Activated CD4-positive, CD25-positive, alpha-beta regulatory T cell treated with anti-CD3 and anti-CD28 coated beads, Interleukin-2, amount 50 U/mL, for 16 hours (primary cell): ENCODE measurements around the gene FNIP2.
"Not testable (repeated sequence)": the region's sequence is repeated elsewhere in the genome, so short reads cannot be mapped to it uniquely, and the experiment has no call there.

Experiments used
- DNase-seq: peaks from one replicate; pipeline ENCODE4 v3.0.0-alpha.2; 2020; ENCODE audit warnings: low read depth, low spot score

Gene FNIP2

DNA sequence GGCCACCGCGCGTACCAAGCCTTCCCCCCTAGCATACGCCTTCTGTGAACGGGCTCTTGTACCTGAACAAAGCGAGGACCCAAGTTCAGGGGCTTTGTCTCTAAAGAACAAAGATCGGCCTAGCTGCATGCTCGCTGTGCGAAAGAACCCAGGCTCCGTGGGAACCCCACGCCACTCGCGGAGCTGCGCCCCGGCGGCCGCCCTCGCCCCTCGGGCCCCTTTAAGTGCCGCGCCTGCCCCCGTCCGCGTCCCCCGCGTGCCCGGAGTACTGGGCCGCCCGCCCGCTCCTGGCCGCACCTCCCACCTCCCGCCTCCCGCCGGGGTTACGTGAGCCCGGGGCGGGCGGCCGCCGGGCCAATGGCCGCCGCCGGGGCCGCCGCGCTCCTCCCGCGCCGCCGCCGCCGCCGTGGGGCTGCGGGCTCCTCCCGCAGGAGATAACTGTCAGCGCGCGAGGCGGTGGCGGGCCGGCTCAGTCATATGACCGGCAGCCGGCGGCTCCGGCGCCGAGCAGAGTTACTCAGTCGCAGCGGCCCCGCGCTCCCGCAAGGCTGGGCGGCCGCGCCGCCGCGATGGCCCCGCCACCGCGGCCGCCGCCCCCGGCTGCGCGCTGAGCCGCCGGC, at the start of gene FNIP2:
TSS of gene FNIP2 (plus strand) at position 472 of the 620 bp plus-strand sequence. CDS start 187 bp downstream, outside the sequence.
- DNase-seq: peak; percentile 34

DNA sequence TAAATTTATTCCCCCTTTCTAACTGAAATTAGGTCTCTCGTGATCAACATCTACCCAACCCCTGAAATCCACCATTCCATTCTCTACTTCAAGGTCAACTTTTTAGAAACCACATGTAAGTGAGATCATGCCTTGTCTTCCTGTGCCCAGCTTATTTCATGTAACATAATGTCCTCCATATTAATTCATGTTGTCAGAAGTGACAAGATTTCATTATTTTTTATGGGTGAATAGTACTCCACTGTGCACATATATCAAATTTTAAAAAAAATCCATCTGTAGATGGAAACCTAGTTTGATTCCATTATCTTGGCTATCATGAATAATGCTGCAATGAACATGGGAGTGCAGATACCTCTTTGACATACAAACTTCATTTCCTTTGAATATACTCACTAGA, 47.1 kb upstream of the FNIP2 start:
- DNase-seq: no peak

- no peak for DNase-seq
Measured at GRCh38 chr4:158722291-158722916, 46.4 kb upstream of the FNIP2 start.

GRCh38 chr4:158722917-158723793, 45.7 kb upstream of the FNIP2 start, which contains the start of gene PPID:
PPID (minus strand) TSS chr4:158723396; CDS start chr4:158723288, 108 bp downstream.
- peak; percentile 70 for DNase-seq

- no peak for DNase-seq
Measured at GRCh38 chr4:158724637-158725036, 44.2 kb upstream of the FNIP2 start.

DNA sequence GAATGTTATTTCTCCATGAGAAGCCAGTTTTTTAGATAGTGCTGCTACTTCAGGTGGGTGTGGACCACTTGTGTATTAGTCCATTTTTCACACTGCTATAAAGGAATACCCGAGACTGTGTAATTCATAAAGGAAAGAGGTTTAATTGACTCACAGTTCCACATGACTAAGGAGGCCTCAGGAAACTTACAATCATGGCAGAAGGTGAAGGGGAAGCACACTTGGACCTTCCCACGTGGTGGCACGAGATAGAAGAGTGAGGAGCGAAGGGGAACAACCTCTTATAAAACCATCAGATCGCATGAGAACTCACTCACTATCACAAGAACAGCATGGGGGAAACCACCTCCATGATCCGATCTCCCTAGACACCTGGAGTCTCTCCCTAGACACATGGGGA, 42.2 kb upstream of the FNIP2 start:
- no peak for DNase-seq

DNA sequence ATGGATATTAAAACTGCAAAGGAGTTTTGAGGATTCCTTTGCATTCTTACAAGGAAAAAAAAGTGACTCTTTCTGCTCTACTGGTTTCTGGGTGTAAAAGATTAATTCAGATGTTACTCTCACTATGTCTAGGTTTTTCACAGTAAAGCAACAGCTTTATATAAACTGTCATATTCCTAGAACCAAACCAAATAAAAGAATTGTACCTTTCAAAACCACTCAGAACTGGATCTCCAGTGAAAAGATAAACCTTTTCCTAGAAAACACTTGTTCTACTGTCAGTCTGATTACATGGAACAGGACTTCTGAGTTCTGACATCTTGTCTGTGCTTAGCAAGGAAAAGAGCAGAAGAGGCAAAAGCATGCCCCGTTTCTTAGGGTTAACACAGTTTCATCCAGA, 40.6 kb upstream of the FNIP2 start:
- no peak for DNase-seq

- DNase-seq: peak; percentile 6
Measured at GRCh38 chr4:158729716-158730559, 38.9 kb upstream of the FNIP2 start.

GRCh38 chr4:158738866-158739265, 30.0 kb upstream of the FNIP2 start:
- DNase-seq: no peak

GRCh38 chr4:158739600-158739999, 29.2 kb upstream of the FNIP2 start:
- DNase-seq: no peak

DNA sequence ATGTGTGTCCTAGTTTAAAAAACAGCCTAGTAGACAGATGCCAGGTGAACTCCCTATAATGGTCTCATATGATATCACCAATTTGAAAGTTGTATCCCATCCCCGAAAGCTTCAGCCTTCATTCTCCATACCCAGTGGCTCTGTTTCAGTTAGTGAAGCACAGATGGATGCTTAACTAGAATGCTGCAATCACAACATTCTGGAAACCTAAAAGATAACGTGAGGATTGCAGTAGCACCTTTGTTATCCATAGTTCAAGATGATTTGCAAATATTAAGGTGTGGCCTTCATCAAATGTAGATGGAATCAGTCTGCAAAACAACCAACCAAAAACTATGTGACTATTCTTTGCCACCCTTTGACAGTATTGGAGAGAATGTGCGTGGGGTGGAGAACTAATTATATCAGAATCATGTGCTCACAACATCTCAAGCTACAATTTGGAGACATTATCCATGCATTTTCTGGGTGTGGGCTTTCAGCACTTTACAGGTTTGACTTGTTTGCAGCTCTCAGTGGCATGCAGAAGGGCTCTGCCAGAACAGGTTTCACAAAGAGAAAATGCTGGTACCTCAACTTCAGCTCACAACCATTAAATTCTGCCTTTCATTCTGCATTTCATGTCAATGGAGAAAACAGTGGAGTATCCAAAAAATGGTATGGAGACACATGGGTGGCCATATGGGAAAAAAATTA, 27.4 kb upstream of the FNIP2 start:
- DNase-seq: no peak

DNA sequence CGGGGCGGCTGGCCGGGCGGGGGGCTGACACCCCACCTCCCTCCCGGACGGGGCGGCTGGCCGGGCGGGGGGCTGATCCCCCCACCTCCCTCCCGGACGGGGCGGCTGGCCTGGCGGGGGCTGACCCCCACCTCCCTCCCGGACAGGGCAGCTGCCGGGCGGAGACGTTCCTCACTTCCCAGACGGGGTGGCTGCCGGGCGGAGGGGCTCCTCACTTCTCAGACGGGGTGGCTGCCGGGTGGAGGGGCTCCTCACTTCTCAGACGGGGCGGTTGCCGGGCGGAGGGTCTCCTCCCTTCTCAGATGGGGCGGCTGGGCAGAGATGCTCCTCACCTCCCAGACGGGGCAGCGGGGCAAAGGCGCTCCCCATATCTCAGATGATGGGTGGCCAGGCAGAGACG, 22.3 kb upstream of the FNIP2 start:
- not testable (repeated sequence) for DNase-seq

- no peak for DNase-seq
Measured at GRCh38 chr4:158750379-158750778, 18.4 kb upstream of the FNIP2 start.

GRCh38 chr4:158754385-158755180, 14.2 kb upstream of the FNIP2 start:
- DNase-seq: no peak

DNA sequence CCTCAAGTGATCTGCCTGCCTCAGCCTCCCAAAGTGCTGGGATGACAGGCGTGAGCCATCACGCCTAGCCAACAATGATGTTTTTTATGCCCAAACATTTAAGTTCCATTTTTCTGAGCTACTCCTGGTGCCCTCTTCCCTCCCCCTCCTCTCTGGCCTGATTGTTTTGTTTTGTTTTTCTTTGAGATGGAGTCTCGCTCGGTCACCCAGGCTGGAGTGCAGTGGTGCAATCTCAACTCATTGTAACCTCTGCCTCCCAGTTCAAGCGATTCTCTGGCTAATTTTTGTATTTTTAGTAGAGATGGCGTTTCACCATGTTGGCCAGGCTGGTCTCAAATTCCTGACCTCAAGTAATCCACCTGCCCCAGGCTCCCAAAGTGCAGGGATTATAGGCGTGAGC, 13.0 kb upstream of the FNIP2 start:
- not testable (repeated sequence) for DNase-seq

DNA sequence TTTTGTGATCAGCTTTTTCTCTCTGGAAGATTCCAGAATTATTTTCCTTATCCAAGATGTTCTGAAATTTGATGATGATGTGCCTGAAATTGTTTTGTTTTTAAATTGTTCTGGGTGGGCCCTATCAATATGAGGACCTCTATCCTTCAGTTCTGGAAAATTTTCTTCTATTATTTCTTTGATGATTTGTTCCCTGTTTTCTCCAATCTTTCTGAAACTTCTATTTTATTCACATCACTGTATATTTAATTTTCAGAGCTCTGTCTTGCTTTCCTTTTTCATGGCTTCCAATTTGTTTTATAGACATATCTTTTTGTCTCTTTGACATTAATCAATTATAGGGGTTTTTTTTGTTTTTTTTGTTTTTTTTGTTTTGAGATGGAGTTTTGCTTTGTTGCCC, 12.2 kb upstream of the FNIP2 start:
- no peak for DNase-seq

DNA sequence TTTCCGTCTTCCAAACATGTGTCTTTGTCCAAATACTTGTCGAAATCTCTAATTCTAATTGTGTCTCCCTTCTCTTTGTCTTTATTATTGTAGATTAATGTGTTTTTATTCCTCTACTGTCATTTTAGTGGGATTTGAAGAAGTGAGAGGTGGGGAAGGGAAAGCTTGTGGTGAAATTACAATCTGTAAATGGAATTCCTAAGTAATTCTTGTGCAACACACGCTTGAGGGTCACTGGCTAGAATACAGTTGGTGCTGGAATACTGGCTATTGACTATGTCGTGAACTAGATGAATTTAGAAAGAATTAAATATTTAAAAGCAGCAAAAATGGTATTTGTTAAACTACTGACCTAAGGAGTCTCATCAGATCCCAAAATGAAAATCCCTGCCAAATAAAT, 10.7 kb upstream of the FNIP2 start:
- DNase-seq: no peak

DNA sequence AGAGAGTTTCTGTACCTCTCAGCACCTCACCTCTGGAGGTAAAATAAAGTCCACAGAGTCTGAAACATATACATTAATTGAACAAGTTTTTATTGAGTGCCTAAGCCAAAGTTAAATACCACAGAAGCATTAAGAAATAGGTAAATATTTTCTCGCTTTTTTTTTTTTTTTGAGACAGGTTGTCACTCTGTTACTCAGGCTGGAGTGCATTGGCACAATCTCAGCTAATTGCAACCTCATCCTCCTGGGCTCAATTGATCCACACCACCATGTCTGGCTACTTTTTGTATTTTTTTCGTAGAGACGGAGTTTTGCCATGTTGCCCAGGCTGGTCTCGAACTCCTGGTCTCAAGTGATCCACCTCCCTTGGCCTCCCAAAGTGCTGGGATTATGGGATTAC, 10.1 kb upstream of the FNIP2 start:
- DNase-seq: no peak

GRCh38 chr4:158759539-158759938, 9.3 kb upstream of the FNIP2 start:
- not testable (repeated sequence) for DNase-seq

DNA sequence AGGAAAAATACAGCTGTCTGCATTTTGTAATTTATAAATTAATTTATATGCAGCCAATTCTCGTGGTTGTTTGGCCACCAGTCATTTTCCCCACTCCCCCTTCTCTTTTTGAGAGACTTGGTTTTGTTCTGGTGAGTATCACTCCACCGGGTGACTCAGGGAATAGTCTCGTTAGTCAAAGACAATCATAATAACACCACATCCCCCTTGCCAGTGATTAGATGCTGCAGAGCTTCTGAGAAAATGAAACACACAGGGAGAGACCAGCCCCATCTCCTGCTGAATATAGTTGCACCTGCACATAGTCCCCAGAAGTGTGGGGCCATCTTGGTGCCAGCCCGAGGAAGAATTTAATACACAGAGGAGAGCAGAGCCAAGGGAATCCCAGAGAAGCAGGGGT, 8.0 kb upstream of the FNIP2 start:
- no peak for DNase-seq
